ENCODE results near the gene UNC80.

DNA sequence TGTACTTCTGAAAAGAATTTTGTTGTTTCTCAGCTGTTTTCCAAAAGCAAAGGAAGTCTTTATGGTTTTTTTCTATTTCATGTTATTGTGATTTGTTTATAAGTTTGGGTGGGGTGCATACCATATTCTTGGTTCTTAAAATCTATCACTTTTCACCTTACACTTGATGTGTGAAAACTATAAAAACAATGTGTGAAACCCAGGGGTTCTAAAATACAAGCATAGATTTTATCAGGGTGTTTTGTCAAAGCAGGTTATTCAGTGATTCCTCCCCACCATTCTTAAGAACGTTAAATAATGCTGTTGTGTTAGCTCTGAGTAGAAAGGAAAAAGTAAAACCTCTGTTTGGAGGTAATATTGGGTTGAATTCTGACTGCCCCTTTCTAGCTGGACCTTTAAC is 248.5 kb downstream of the UNC80 start:
- TF ChIP-seq, protein P1, sequence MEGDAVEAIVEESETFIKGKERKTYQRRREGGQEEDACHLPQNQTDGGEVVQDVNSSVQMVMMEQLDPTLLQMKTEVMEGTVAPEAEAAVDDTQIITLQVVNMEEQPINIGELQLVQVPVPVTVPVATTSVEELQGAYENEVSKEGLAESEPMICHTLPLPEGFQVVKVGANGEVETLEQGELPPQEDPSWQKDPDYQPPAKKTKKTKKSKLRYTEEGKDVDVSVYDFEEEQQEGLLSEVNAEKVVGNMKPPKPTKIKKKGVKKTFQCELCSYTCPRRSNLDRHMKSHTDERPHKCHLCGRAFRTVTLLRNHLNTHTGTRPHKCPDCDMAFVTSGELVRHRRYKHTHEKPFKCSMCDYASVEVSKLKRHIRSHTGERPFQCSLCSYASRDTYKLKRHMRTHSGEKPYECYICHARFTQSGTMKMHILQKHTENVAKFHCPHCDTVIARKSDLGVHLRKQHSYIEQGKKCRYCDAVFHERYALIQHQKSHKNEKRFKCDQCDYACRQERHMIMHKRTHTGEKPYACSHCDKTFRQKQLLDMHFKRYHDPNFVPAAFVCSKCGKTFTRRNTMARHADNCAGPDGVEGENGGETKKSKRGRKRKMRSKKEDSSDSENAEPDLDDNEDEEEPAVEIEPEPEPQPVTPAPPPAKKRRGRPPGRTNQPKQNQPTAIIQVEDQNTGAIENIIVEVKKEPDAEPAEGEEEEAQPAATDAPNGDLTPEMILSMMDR (IDR thresholded peaks at IDR 0.05), result no peak
- TF ChIP-seq EP300 (IDR thresholded peaks at IDR 0.05), result no peak
